ENCODE results near the gene CMSS1.

The CMSS1 gene

GRCh38 chr3:100003609-100004503 lies 186.2 kb downstream of the CMSS1 start:
- DNase-seq, result no peak

DNA sequence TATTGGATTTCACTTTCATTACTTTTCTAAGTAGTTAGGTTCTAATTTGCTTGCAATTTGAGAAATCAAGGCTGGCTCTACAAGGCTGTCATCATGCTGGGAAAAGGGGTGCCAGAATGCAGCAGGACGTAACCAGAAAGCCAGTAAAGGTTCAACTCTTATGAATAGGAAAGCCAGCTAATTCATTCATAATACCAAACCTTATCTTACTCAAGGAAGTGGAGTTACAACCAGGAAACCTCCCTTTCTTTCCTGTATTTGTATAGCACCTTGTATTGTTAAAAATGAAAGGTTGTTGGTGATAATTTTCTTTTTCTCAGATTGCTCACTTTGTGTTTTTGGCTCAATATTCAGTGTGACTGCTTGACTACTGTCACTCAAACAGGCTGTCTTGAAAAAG lies 187.3 kb downstream of the CMSS1 start:
- DNase-seq, result no peak

DNA sequence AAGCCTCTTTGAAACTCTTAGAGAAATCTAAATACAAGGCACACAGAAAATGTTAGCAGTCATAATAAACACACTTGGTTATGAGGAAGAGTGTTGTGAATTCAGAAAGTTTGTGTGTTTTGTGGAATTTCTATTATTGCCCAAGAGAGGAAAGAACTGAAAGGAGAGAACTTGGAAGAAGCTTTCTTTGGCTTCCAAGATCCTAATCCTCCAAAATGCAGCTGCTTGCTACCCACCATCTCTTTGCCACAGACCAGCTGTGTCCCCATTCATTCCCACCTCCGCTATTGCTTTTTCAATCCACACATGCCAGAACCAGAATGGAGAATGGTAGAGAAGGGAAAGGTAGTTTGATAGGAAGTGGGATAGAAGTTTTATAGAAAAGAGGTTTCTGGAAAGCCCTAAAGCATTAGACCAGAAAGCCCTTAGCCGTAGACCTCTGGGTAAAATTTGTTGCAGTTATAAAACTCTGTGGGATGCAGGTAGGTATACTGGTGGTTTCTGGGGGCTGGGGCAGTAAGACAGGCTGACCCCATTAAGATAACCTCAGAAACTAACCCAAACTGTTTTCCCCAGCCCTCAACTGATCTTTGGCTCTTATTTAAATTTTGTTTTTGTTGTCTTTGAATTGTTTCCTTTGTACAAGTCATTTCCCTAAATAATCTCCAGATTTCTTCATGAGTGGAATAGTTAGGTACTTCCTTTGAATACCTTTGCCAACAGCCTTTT lies 188.2 kb downstream of the CMSS1 start:
- no peak for DNase-seq

DNA sequence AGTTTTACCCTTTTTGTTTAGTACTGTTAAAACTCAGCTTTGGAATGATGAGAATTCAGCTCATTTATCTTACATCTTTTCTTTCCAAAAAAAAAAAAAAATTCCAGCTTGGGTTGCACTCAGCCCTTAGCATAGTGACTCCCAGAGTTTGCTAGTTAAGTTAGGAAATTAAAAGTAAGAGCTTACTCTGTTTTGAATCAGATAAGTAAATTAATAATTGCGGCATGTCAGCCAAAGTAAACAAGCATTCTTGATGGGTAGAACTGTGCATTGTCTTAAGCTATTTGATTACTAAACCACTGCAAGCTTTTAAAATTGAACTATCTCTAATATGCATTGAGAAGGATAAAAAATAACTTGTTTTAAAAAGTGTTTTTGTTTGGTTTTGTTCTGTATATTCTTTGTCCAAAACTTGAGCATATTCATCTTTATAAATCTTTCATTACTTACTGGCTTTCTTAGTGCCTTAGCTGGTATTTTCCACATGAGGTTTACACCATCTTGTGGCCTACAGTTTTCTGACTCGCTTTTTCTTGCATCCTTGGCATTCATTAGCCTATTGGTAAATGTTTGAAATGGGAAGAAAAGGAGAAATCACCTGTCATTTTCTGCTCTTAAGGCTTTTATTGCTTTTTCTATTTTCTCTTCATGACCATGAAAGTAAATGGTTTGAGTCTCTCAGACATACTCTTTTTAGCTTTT lies 189.1 kb downstream of the CMSS1 start:
- no peak for DNase-seq

DNA sequence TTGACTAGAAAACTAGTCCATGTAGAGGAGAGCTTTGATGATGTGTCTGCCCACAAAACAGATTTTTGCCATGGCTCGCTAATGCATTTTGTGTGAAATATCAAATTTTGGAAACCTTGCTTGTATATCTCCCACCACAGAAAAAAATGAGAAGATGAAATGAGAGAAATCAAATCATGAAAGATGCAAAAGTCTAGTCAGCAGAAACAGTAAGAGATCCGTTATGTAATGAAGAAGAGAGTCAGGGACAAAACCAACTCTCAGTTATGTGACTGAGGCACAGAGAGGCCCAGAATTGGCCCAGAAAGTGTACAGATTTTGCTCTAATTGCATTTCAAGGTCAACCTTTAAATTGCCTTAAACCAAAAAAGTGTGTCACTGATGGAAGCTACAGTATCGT lies 189.7 kb downstream of the CMSS1 start:
- no peak for DNase-seq

GRCh38 chr3:100008081-100008698 lies 190.5 kb downstream of the CMSS1 start:
- DNase-seq, result peak; percentile 24

DNA sequence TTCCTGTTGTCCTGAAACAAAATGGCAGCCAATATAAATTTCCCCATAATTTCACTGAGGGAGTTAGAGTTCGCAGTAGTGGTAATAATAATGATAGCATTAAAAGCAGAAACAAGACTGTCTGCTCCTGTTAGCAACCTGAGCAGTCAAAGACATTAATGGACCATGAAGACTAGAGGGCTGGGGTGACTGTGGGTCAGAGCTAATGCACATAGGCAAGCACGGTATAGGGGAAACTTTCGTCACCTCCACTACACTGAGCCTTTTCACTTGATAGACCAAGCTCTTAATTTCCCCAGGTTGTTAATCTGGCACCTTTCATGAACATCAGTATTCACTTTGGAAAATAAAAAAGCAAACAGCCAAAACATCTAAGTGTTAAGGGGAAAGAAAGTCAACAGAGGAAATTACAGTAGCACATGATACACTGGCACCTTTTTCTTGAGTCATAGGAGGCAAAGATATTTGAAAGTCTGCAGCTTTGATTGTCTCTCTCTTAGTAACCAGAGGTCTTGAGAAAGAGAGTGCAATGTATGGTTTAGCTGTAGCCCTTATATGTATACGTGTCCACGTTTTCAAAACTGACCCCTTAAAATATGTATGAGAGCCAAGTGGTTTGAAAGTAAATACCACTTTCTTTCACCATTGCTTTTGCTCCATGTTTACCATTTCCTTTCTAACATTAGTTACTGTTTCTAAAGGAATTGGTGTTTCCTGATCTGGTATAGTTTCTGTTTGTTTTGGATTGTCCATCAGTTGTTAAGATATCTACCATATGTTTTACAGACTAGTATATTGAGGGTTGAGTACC lies 191.8 kb downstream of the CMSS1 start:
- no peak for DNase-seq

GRCh38 chr3:100010087-100010417 lies 192.4 kb downstream of the CMSS1 start:
- DNase-seq, result no peak

DNA sequence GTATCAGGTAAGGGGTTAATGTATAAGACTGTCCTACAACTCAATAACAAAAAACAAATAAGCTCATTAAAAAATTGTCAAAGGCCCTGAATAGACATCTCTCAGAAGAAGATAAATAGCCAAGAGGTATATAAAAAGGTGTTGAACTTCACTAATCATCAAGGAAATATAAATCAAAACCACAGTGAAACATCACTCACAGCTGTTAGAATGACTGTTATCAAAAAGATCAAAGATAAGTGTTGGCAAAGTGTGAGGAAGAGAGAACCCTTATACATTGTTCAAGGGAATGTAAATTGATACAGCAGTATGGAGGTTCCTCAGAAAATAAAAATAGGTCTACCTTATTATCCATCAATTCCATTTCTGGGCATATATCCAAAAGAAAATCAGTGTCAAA lies 201.1 kb downstream of the CMSS1 start:
- no peak for DNase-seq

GRCh38 chr3:100019719-100020118 lies 202.1 kb downstream of the CMSS1 start:
- no peak for DNase-seq

DNA sequence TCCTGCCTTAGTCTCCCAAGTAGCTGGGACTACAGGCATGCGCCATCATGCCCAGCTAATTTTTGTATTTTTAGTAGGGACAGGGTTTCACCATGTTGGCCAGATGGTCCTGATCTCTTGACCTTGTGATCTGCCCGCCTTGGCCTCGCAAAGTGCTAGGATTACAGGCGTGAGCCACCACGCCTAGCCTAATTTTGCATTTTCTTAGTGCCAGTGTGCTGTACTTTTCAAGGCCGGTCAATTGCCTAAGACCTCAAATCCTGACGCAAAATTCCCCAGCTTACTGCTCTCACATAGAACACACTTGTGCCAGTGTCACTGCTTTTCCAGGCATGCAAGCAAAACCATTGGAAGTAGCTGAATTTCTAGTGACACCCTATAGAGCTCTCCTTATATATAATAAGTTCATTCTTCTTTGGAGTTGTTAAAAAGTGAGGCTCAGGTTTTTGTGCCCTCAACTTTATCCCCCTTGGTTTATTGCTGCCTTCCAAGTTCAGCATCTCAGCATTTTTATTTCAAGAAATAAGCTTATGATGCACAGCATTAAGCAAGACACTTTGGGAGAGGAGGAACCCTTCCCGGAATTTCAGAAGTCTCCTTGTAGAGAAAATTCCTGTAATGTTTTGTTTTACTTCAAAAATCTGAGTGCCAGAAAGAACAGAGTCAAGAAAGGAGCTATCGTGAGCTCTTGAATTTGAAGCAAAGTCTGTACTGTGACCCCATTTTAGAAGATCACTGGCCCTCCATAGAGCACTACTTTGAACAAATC lies 203.4 kb downstream of the CMSS1 start:
- DNase-seq, result no peak

DNA sequence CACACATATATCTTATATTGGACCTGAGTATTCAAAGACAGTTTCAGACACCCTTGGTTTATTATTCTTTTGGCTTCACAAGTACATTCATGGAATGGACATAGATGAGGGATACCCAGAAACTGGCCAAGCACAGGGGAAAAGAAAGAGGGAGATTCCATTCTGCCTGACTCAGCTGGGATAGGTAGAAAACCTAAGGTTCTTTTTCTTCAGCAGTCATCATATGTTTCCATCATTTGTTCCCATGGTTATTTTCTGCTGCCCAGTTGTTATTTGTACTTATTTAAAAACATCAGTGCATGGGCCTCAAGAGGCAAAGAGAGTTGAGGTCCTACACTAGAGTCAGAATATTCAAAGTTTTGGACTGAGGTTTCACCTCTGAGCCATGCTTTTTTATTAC lies 204.8 kb downstream of the CMSS1 start:
- DNase-seq, result no peak

DNA sequence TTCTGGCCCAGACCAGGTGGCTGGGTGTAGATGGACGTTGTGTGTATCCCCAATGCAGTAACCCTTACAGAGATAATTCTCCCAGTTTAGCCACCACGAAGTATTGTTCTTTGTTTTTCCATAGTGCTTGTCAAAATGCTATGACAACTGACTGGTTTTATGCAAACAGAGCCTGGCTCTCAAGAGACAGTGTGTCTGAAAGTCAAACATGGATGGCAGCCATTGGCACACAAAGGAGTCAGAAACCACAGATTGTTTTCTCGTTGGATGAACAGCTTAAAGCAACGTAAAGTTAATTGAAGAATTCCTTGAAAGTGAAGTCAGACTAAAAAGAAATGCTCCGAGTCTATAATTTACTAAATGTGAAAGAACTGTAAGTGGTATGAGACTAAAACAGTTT lies 205.5 kb downstream of the CMSS1 start:
- DNase-seq, result no peak

GRCh38 chr3:100023595-100023994 lies 205.9 kb downstream of the CMSS1 start:
- DNase-seq, result no peak

- DNase-seq, result no peak
These were observed 207.1 kb downstream of the CMSS1 start for GRCh38 chr3:100024520-100025303.

- DNase-seq, result no peak
These were observed 209.7 kb downstream of the CMSS1 start for GRCh38 chr3:100027321-100027720.

DNA sequence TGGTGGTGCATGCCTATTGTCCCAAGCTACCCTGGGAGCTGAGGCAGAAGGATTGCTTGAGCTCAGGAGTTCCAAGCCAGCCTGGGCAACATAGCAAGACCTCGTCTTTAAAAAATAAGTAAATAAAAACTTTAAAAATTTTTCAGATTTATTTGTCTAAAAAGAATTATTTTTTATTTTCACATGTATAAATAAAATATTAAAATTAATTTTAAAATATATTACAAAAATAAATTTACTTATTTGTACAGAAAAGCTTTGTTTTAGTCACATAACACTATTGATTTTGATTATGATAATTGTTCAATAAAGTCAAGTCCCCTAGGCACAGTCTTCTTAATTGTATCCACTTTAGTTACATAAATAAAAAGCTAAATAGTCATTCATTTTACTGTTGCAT lies 211.4 kb downstream of the CMSS1 start:
- DNase-seq, result no peak

GRCh38 chr3:100029689-100030088 lies 212.0 kb downstream of the CMSS1 start:
- DNase-seq, result peak; percentile 44

DNA sequence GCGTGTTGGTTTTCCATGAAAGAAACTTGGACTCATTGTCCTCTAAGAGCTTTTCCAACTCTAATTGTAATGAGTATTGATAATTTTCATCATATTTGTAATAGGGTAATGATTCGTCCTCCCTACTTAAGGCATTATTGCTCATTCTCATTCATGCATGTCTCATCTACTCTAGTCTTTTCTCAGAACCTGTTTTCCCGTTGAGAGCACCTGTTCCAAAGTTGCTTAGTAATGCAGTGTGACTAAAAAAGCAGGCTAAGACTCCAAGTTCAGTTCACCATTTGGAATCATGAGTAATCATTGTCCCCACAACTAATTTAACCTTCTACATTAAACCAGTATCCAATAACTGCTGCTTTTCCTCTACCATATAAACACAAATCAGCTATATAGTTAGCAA lies 212.7 kb downstream of the CMSS1 start:
- DNase-seq, result no peak

DNA sequence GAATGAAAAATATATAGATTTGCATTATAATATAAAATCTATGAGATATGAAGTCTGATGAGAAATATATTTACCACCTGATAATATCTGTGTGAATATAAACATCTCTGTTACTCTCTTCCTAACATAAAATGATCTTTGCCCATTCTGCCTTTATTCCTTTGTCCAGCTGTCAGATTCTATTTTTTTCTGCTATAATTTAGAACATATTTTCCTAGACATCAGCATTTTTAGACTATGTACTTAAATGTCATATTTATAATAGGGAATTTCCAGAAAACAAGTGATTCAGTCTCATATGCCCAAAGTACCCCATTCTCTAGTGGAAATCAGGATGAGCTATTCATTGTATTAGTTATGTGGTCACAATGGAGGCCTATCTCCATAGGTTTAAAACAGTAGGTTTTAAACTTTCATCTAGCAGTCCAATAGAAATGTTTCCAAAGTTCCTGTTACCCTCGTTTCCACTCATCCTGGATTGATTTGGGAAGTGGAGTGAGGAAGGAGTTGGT lies 213.3 kb downstream of the CMSS1 start:
- no peak for DNase-seq

GRCh38 chr3:100032243-100032642 lies 214.6 kb downstream of the CMSS1 start:
- DNase-seq, result peak; percentile 13
